IMR-90 (cell line): Measurements from ENCODE around the gene CALR. TPM values are rescaled to one million over a fixed set of nuclear protein-coding genes. Genes with fewer than 3 reads are reported as not detected.

Experiments used
- ATAC-seq: fragments of 200-7000 bp; cut with Tn5 transposase; 2 replicates; pipeline ENCODE4 v1.9.1; 2020; ENCODE audit warnings: low read depth, mild to moderate bottlenecking, moderate library complexity
- BruUV-seq: library from RNA; stranded (reverse); fragments of 400-500 nt; replicated peaks from 2 replicates; lab custom pipeline; 2021; lab: Mats Ljungman, UMichigan
- CTCF ChIA-PET: fragments of 300-600 bp; formaldehyde crosslinking; extraction: SDS; loops from one replicate; lab custom pipeline; 2021; ENCODE audit warnings: antibody characterized with exemption; lab: Yijun Ruan, JAX
- POLR2A ChIA-PET: fragments of 300-600 bp; sonication (Branson Sonifier 250); formaldehyde crosslinking; loops from one replicate; lab custom pipeline; 2022; ENCODE audit warnings: antibody characterized with exemption; ENCODE audit not compliant: unreplicated experiment; lab: Charles Lee
- DNase-seq: peaks from one replicate; pipeline ENCODE4 v3.0.0; 2013
- H2AFZ ChIP-seq: replicated peaks from 2 replicates; pipeline ENCODE3; 2013; ENCODE audit warnings: low read length, mild to moderate bottlenecking; ENCODE audit not compliant: poor library complexity
- H2AK5ac ChIP-seq: 2 replicates; pipeline ENCODE4 v1.6.1; 2013; ENCODE audit warnings: low read depth, low read length, inconsistent platforms
- H2AK9ac ChIP-seq: replicated peaks from 2 replicates; pipeline ENCODE3; 2013; ENCODE audit warnings: mild to moderate bottlenecking, low read depth, low read length, moderate library complexity; ENCODE audit not compliant: poor library complexity
- H2BK120ac ChIP-seq: 2 replicates; pipeline ENCODE4 v1.6.1; 2013; ENCODE audit warnings: low read depth, low read length, inconsistent platforms
- H2BK15ac ChIP-seq: 3 replicates; pipeline ENCODE4 v1.6.1; 2013; ENCODE audit warnings: low read depth, low read length, inconsistent platforms
- H2BK20ac ChIP-seq: 2 replicates; pipeline ENCODE4 v1.6.1; 2013; ENCODE audit warnings: low read depth, mild to moderate bottlenecking, inconsistent platforms, low read length, moderate library complexity
- H2BK5ac ChIP-seq: 2 replicates; pipeline ENCODE4 v1.6.1; 2013; ENCODE audit warnings: mild to moderate bottlenecking, low read depth, low read length, inconsistent platforms; ENCODE audit not compliant: poor library complexity, severe bottlenecking
- H3K14ac ChIP-seq: replicated peaks from 2 replicates; pipeline ENCODE4 v1.6.1; 2013; ENCODE audit warnings: low read depth, low read length, inconsistent platforms
- H3K18ac ChIP-seq: 2 replicates; pipeline ENCODE4 v1.6.1; 2013; ENCODE audit warnings: low read depth, low read length, control low read depth
- H3K23ac ChIP-seq: 2 replicates; pipeline ENCODE4 v1.6.1; 2013; ENCODE audit warnings: low read depth, low read length, inconsistent platforms
- H3K27ac ChIP-seq: 2 replicates; pipeline ENCODE4 v1.5.1; 2013; ENCODE audit warnings: mild to moderate bottlenecking, control low read depth, low read length; ENCODE audit not compliant: insufficient read depth
- H3K27me3 ChIP-seq: 2 replicates; pipeline ENCODE4 v1.6.1; 2013; ENCODE audit warnings: low read length; ENCODE audit not compliant: control insufficient read depth, insufficient read depth
- H3K36me3 ChIP-seq: 2 replicates; pipeline ENCODE4 v1.6.1; 2013; ENCODE audit warnings: low read length, mixed read lengths; ENCODE audit not compliant: control insufficient read depth, insufficient read depth
- H3K4ac ChIP-seq: 2 replicates; pipeline ENCODE4 v1.6.1; 2013; ENCODE audit warnings: low read depth, low read length, inconsistent platforms
- H3K4me1 ChIP-seq: 2 replicates; pipeline ENCODE4 v1.6.1; 2013; ENCODE audit warnings: low read length, mixed read lengths; ENCODE audit not compliant: control insufficient read depth, insufficient read depth
- H3K4me2 ChIP-seq: 2 replicates; pipeline ENCODE4 v1.6.1; 2013; ENCODE audit warnings: low read depth, mild to moderate bottlenecking, control low read depth, low read length, moderate library complexity
- H3K4me3 ChIP-seq: 2 replicates; pipeline ENCODE4 v1.5.1; 2013; ENCODE audit warnings: low read depth, mild to moderate bottlenecking, control low read depth, low read length, moderate library complexity; ENCODE audit not compliant: insufficient read depth
- H3K56ac ChIP-seq: 2 replicates; pipeline ENCODE4 v1.6.1; 2013; ENCODE audit warnings: low read length, inconsistent platforms; ENCODE audit not compliant: insufficient read depth; ENCODE audit errors: extremely low read depth
- H3K79me1 ChIP-seq, 2 experiments: 2 replicates each; pipeline ENCODE4 v1.6.1; 2013; ENCODE audit warnings: low read length in 2 of 2, inconsistent platforms in 1 of 2, low read depth in 1 of 2
- H3K9ac ChIP-seq: 2 replicates; pipeline ENCODE4 v1.6.1; 2013; ENCODE audit warnings: low read depth, low read length, control low read depth
- H3K9me1 ChIP-seq: 2 replicates; pipeline ENCODE4 v1.6.1; 2013; ENCODE audit warnings: low read length, inconsistent platforms; ENCODE audit not compliant: insufficient read depth
- H3K9me3 ChIP-seq: 2 replicates; pipeline ENCODE4 v1.6.1; 2013; ENCODE audit warnings: low read length; ENCODE audit not compliant: control insufficient read depth, insufficient read depth
- H4K20me1 ChIP-seq: 2 replicates; pipeline ENCODE4 v1.6.1; 2013; ENCODE audit warnings: low read length, inconsistent platforms; ENCODE audit not compliant: insufficient read depth
- H4K5ac ChIP-seq: 2 replicates; pipeline ENCODE4 v1.6.1; 2013; ENCODE audit warnings: mild to moderate bottlenecking, low read depth, low read length, control low read depth
- H4K8ac ChIP-seq, 2 experiments: 2 replicates each; pipeline ENCODE4 v1.6.1; 2013; ENCODE audit warnings: low read depth in 2 of 2, low read length in 2 of 2, control low read depth in 1 of 2, inconsistent platforms in 1 of 2
- H4K91ac ChIP-seq: 2 replicates; pipeline ENCODE4 v1.6.1; 2013; ENCODE audit warnings: low read depth, low read length, inconsistent platforms; ENCODE audit not compliant: insufficient read depth
- MAFK ChIP-seq: IDR thresholded peaks from 2 replicates; pipeline ENCODE4 v1.6.1; 2012; ENCODE audit warnings: low read depth, low read length, improper control_type of control experiment
- MAZ ChIP-seq: IDR thresholded peaks from 2 replicates; pipeline ENCODE4 v1.6.1; 2012; ENCODE audit warnings: low read depth, mild to moderate bottlenecking, low read length, improper control_type of control experiment, moderate library complexity, borderline replicate concordance
- MXI1 ChIP-seq: IDR thresholded peaks from 2 replicates; pipeline ENCODE4 v1.6.1; 2012; ENCODE audit warnings: low read depth, mild to moderate bottlenecking, low read length, moderate library complexity, borderline replicate concordance
- RCOR1 ChIP-seq: IDR thresholded peaks from 2 replicates; pipeline ENCODE4 v1.6.1; 2012; ENCODE audit warnings: mild to moderate bottlenecking, low read length, improper control_type of control experiment; ENCODE audit not compliant: insufficient replicate concordance
- WGBS, 2 experiments: methylation state at CpG; one replicate each; pipeline versions ENCODE4 v1.1.5 to v1.1.7; 2013; ENCODE audit warnings: missing lambda C conversion rate in 2 of 2; ENCODE audit not compliant: insufficient read length in 1 of 2; ENCODE audit errors: extremely low coverage in 2 of 2; 5-methylcytosine and 5-hydroxymethylcytosine counted together
- dilution Hi-C: fragments of 300-500 bp; cut with HindIII; formaldehyde crosslinking; loops from one replicate; pipeline ENCODE4 v1.14.3; 2018; ENCODE audit warnings: low sequenced_read_pairs; ENCODE audit not compliant: unreplicated experiment
- in situ Hi-C: fragments of 300-500 bp; cut with MboI; formaldehyde crosslinking; loops from 3 replicates; pipeline ENCODE4 v1.14.3; 2019; ENCODE audit warnings: low sequenced_read_pairs, inconsistent platforms, mixed read lengths
- intact Hi-C: fragments of 100-400 bp; cut with micrococcal nuclease; formaldehyde crosslinking; loops from 2 replicates; pipeline ENCODE4 v1.10.0; 2022
- polyA plus RNA-seq, 3 experiments: library from polyadenylated mRNA; depleted of rRNA; stranded (reverse); fragments of >200 nt; gene quantifications; 2 replicates each; pipeline ENCODE4 v1.2.3, GENCODE V29; 2012; ENCODE audit warnings: low replicate concordance in 1 of 3
- total RNA-seq: library from RNA; depleted of rRNA; stranded (reverse); fragments of >200 nt; gene quantifications from 2 replicates; pipeline ENCODE4 v1.2.3, GENCODE V29; 2012

The CALR gene
- total and polyA plus RNA-seq, 2 of the 4 experiments (the other 2 are of a cell fraction): 1,932 to 3,358 TPM

- H2AK5ac ChIP-seq: no peak overlapping the region
- H3K9me1 ChIP-seq: no peaks in the 10 kb centered on the region
- no peak overlapping the region for H3K56ac ChIP-seq
- no peak overlapping the region for H2BK15ac ChIP-seq
- no peak overlapping the region for H2BK5ac ChIP-seq
- no peak overlapping the region for H3K9ac ChIP-seq
- no peak overlapping the region for H2AFZ ChIP-seq
- peaks cover 38% of the 10 kb centered on the region for H3K36me3 ChIP-seq
- H2BK120ac ChIP-seq: no peak overlapping the region
- H4K5ac ChIP-seq: no peak overlapping the region
- H3K18ac ChIP-seq: no peak overlapping the region
- no peak overlapping the region for H2BK20ac ChIP-seq
- H3K9me3 ChIP-seq: no peaks in the 10 kb centered on the region
- dilution Hi-C loops (no loop called here), intact Hi-C loops (no loop called here), in situ Hi-C loops (no loop called here)
- ATAC-seq: no peak
- POLR2A ChIA-PET: no interaction called here
- no TSS peak for BruUV-seq
- no peak overlapping the region for H3K14ac ChIP-seq
- CTCF ChIA-PET: no interaction called here
- H3K79me1 ChIP-seq: peaks cover 0 to 11% of the 10 kb centered on the region in 2 experiments; a peak in 1 of 4 replicates
- H2AK9ac ChIP-seq: peak overlapping the region; percentile 61
- H3K27me3 ChIP-seq: no peaks in the 10 kb centered on the region
- H4K20me1 ChIP-seq: no peaks in the 10 kb centered on the region; the same call in 1 of the 2 replicates
- H4K91ac ChIP-seq: no peak overlapping the region
- no peak for TF ChIP-seq RCOR1
- peak; percentile 56 for TF ChIP-seq MAFK
- TF ChIP-seq MAZ: no peak
- TF ChIP-seq MXI1: no peak
- no peak overlapping the region for H3K4me3 ChIP-seq
- no peaks in the 10 kb centered on the region for H3K4me1 ChIP-seq
- H3K23ac ChIP-seq: no peak overlapping the region
- DNase-seq: no peak
- H3K4ac ChIP-seq: no peak overlapping the region
- no peak overlapping the region for H3K27ac ChIP-seq
- no peak overlapping the region for H4K8ac ChIP-seq
- WGBS, 2 experiments: 95% methylated on average over 2 of the region's 4 CpGs; no CpG with 5 or more reads in 1 of the 2 experiments
- H3K4me2 ChIP-seq: no peak overlapping the region
Observed at GRCh38 chr19:12922959-12923358, 15.4 kb upstream of the CALR start.
